AG04450 (cell line): ENCODE measurements around the gene PVR. TPM values are rescaled to one million over a fixed set of nuclear protein-coding genes. Genes with fewer than 3 reads are reported as not detected.

Experiments
- CTCF ChIA-PET: fragments of 300-600, 350-600 bp; formaldehyde crosslinking; extraction: SDS; loops from one replicate; lab custom pipeline; 2022; ENCODE audit warnings: antibody characterized with exemption, inconsistent platforms; lab: Charles Lee
- POLR2A ChIA-PET: fragments of 350-600 bp; formaldehyde crosslinking; extraction: SDS; loops from one replicate; lab custom pipeline; 2021; ENCODE audit warnings: antibody characterized with exemption, inconsistent platforms; lab: Yijun Ruan, JAX
- DNase-seq: peaks from one replicate; pipeline ENCODE4 v3.0.0-alpha.2; 2011; ENCODE audit warnings: low read depth, low spot score
- H3K27ac ChIP-seq: one replicate; pipeline ENCODE4 v1.5.1; 2012; ENCODE audit warnings: low read depth, low read length, control low read depth
- H3K27me3 ChIP-seq: one replicate; pipeline ENCODE4 v1.6.0; 2012; ENCODE audit warnings: low read length; ENCODE audit not compliant: control insufficient read depth, insufficient read depth
- H3K4me3 ChIP-seq: 2 replicates; pipeline ENCODE4 v1.5.1; 2011; ENCODE audit warnings: mild to moderate bottlenecking, low read depth, low read length, control low read depth
- H3K9me3 ChIP-seq: 2 replicates; pipeline ENCODE4 v1.5.1; 2012; ENCODE audit warnings: low read length; ENCODE audit not compliant: control insufficient read depth, insufficient read depth
- CTCF ChIP-seq: IDR thresholded peaks from 2 replicates; pipeline ENCODE4 v1.5.1; 2011; ENCODE audit warnings: low read depth, low read length, control low read depth, inconsistent platforms
- polyA plus RNA-seq: library from polyadenylated mRNA; depleted of rRNA; stranded (reverse); fragments of >200 nt; gene quantifications from 2 replicates; pipeline ENCODE4 v1.2.3, GENCODE V29; 2011

PVR gene
- polyA plus RNA-seq, 1 experiment, result 125 TPM

DNA sequence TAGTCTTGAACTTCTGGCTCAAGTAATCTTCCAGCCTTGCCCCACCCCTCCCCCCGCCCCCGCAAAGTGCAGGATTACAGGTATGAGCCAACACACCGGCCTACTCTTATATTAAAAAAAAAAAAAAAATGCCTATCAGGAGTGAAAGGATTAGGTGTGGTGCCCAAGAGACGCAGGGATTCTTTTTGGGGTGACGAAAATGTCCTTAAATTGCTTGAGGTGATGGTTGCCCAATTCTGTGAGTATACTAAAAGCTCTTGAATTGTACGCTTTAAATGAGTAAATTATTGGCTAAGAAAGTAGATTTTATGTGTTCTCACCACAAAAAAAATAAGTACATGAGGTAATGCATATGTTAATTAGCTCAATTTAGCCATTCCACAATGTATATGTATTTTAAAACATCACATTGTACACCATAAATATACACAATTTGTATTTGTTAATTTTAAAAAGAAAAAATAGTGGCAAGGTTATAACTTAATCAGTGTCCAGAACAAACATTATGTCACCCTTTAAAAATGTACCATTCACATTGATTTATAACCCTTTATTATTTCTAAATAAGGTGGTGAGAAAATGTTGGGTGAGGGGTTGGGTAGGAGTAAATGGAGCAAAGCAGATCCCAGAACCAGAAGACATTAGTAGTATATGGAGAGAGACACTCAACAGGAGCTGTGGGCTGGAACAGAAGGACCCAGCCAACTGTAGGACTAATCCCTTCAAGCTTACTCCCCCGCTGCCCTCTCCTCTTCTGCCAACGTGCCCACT is 26.4 kb upstream of the PVR start:
- no peak overlapping the region for H3K27ac ChIP-seq
- H3K27me3 ChIP-seq, result no peaks in the 10 kb centered on the region
- no peak for TF ChIP-seq CTCF
- DNase-seq, result no peak
- POLR2A ChIA-PET, result interaction anchor here (0.7 kb wide), 1 partner anchor 16 kb away, joined by 3 read pairs; no protein-coding TSS in a partner anchor
- CTCF ChIA-PET, result interaction anchor here (0.8 kb wide), 1 partner anchor 229 kb away, joined by 7 read pairs; the partner anchor contains the start of gene NECTIN2
- H3K4me3 ChIP-seq, result no peak overlapping the region
- peaks cover 12% of the 10 kb centered on the region for H3K9me3 ChIP-seq

GRCh38 chr19:44618640-44619357 is 24.9 kb upstream of the PVR start:
- Histone ChIP-seq H3K4me3 (no peak overlapping the region), H3K9me3 (peaks cover 15% of the 10 kb centered on the region), H3K27me3 (no peaks in the 10 kb centered on the region), H3K27ac (no peak overlapping the region)
- CTCF ChIA-PET, result no interaction called here
- no peak for DNase-seq
- POLR2A ChIA-PET, result interaction anchor here (1.0 kb wide), 1 partner anchor 12 kb away, joined by 3 read pairs; no protein-coding TSS in a partner anchor
- TF ChIP-seq CTCF, result no peak

DNA sequence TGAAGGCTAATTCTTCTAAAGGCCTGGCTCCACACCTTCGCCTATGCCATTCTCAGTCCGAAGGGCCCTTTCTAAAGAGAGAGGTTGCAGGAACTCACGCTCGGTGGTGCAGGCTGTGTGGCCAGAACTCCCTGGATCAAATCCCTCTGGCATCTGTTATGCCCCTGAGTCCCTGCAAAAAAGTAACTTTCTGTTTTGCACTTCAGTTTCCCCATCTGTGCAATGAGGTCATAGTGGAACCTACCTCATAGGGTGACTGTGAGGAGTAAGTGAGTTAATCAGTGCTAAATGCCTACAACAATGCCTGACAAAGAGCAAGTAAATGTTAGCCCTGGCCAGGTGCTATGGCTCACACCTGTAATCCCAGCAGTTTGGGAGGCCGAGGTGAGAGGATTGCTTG is 23.0 kb upstream of the PVR start:
- CTCF ChIA-PET, result no interaction called here
- POLR2A ChIA-PET, result no interaction called here
- DNase-seq, result no peak

GRCh38 chr19:44621367-44621766 is 22.3 kb upstream of the PVR start:
- Histone ChIP-seq H3K27me3 (no peaks in the 10 kb centered on the region), H3K27ac (no peak overlapping the region), H3K9me3 (peaks cover 17% of the 10 kb centered on the region), H3K4me3 (no peak overlapping the region)
- no peak for DNase-seq
- ChIA-PET CTCF (interaction anchor here (0.6 to 0.7 kb wide), 2 partner anchors 34 to 131 kb away, joined by 6 to 10 read pairs; no protein-coding TSS in a partner anchor), POLR2A (no interaction called here)
- no peak for TF ChIP-seq CTCF

More for the DNA sequence above, 23.0 kb upstream of the PVR start:
- no peak for TF ChIP-seq CTCF
- H3K27me3 ChIP-seq, result no peaks in the 10 kb centered on the region
- peaks cover 15% of the 10 kb centered on the region for H3K9me3 ChIP-seq
- H3K27ac ChIP-seq, result no peak overlapping the region
- H3K4me3 ChIP-seq, result no peak overlapping the region

DNA sequence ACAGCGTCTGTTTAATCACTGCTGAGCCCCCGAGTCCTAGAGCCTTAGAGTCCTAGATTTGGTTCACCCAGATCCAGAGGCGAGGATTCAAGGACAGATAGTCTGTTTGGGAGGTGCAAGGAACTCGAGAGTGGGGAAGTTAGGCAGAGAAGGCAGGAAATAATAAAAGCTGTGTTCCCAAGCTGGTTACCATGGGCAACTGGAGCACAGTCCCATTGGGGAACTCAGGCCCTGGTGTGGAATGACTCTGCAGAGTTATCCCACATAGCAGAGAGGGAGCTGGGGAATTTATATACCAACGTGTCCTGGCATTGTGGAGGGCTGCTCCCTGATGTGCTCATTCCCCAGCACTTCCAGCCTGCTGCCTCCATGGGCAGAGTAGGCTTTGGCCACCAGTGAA is 20.6 kb upstream of the PVR start:
- ChIA-PET CTCF (no interaction called here), POLR2A (no interaction called here)
- no peak overlapping the region for H3K4me3 ChIP-seq
- H3K27ac ChIP-seq, result no peak overlapping the region
- H3K9me3 ChIP-seq, result peaks cover 28% of the 10 kb centered on the region
- no peak for TF ChIP-seq CTCF
- no peaks in the 10 kb centered on the region for H3K27me3 ChIP-seq
- no peak for DNase-seq
